H7 (cell line): ENCODE data around the gene UCKL1. TPM values are rescaled to one million over a fixed set of nuclear protein-coding genes. Genes with fewer than 3 reads are reported as not detected.

Experiments
- DNase-seq: peaks from one replicate; pipeline ENCODE4 v3.0.0; 2012
- H3K27me3 ChIP-seq: 2 replicates; pipeline ENCODE4 v1.6.0; 2011; ENCODE audit warnings: mild to moderate bottlenecking, low read length; ENCODE audit not compliant: control insufficient read depth, insufficient read depth
- H3K36me3 ChIP-seq: replicated peaks from 2 replicates; pipeline ENCODE4 v1.5.1; 2011; ENCODE audit warnings: low read length; ENCODE audit not compliant: control insufficient read depth, insufficient read depth
- H3K4me3 ChIP-seq: 2 replicates; pipeline ENCODE4 v1.5.1; 2011; ENCODE audit warnings: low read depth, mild to moderate bottlenecking, control low read depth, low read length, moderate library complexity; ENCODE audit not compliant: insufficient read depth
- total RNA-seq: library from RNA; depleted of rRNA; stranded (reverse); fragments of >200 nt; shearing (Covaris generic); gene quantifications from 2 replicates; pipeline ENCODE4 v1.2.3, GENCODE V29; 2014

UCKL1 gene
- total RNA-seq, 1 experiment from 2014 or later, result 21.8 TPM

DNA sequence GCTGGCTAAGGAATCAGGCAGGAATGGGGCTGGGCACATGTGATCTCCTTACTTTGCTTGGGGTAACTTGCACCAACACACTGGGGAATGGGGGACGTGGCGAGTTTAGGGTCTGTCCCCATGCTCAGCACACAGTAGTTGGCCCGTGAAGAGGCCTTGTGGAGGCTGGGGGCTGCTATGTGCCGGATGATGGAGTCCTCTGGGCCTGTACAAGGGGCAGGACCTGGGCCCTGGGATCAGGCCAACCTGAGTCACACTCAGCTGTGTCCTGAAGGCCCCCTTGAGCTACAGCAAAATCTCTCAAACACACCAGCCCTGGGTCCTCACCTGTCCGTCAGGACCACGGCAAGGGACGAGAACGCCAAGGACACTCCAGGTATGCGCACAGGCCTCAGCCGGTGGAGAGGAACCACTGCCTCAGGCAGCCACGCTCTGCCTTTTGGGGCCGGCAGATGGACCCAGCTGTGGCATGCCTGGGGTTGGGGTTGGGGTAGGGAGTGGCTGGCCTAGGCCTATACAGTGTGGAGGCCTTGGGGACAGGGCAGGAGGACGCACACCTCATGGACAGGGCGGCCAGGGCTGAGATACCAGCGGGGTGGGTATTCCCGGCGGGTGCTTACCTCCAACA lies 11.1 kb downstream of the UCKL1 start:
- Histone ChIP-seq H3K4me3 (no peak overlapping the region), H3K27me3 (no peaks in the 10 kb centered on the region), H3K36me3 (peaks cover 12% of the 10 kb centered on the region)
- DNase-seq, result no peak

GRCh38 chr20:63944078-63944941 lies 11.9 kb downstream of the UCKL1 start:
- peaks cover 12% of the 10 kb centered on the region for H3K36me3 ChIP-seq
- no peak for DNase-seq
- no peak overlapping the region for H3K4me3 ChIP-seq
- H3K27me3 ChIP-seq, result no peaks in the 10 kb centered on the region

DNA sequence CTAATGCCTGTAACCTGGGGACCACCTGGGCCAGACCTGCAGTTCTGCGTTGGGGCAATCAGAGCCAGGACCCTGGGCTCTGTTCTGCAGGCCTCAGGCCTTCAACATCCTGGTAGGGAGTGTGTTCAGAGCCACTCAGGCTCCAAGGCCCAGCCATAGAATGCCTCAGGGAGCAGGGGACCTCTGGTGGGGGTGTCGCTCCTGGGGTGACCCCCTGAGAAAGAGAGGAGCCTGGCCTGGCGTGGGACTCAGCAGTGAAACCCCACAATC lies 12.5 kb downstream of the UCKL1 start:
- H3K36me3 ChIP-seq, result peaks cover 12% of the 10 kb centered on the region
- no peaks in the 10 kb centered on the region for H3K27me3 ChIP-seq
- H3K4me3 ChIP-seq, result no peak overlapping the region
- no peak for DNase-seq

GRCh38 chr20:63942969-63943807 lies 13.0 kb downstream of the UCKL1 start:
- no peaks in the 10 kb centered on the region for H3K27me3 ChIP-seq
- H3K4me3 ChIP-seq, result no peak overlapping the region
- H3K36me3 ChIP-seq, result peaks cover 12% of the 10 kb centered on the region
- DNase-seq, result no peak

DNA sequence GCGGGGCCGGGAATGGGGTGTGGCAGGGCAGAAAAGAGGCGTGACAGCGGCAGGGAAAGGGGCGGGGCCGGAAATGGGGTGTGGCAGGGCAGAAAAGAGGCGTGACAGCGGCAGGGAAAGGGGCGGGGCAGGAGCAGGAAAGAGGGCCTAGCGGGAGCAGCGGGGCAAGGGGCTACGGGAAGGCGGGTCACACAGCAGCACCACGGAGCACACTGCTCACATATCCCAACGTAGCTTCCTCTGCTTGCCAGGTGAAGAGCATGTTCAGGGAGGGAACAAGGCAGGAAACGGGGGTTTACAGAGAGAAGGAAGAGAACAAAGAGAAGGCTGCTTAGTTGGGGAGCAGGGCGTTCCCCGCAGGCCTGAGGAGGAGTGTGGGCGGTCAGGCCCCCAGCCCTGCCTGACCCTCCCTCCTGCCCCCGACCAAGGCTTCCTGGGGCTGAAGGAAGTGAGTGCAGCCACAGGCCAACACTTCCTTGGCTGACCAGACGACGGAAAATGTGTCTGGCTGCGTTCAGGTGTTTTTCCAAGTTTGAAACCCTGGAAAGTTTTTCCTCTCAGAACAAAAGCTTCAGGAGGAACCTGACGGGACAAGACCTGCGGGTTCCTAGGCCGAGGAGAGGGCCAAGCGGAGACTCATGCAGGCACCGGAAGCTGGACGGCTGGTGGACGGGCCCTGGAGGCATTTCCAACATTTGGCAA lies 13.8 kb downstream of the UCKL1 start:
- H3K27me3 ChIP-seq, result no peaks in the 10 kb centered on the region
- DNase-seq, result peak; percentile 98
- H3K36me3 ChIP-seq, result peaks cover 12% of the 10 kb centered on the region
- peak overlapping the region; percentile 21 for H3K4me3 ChIP-seq

DNA sequence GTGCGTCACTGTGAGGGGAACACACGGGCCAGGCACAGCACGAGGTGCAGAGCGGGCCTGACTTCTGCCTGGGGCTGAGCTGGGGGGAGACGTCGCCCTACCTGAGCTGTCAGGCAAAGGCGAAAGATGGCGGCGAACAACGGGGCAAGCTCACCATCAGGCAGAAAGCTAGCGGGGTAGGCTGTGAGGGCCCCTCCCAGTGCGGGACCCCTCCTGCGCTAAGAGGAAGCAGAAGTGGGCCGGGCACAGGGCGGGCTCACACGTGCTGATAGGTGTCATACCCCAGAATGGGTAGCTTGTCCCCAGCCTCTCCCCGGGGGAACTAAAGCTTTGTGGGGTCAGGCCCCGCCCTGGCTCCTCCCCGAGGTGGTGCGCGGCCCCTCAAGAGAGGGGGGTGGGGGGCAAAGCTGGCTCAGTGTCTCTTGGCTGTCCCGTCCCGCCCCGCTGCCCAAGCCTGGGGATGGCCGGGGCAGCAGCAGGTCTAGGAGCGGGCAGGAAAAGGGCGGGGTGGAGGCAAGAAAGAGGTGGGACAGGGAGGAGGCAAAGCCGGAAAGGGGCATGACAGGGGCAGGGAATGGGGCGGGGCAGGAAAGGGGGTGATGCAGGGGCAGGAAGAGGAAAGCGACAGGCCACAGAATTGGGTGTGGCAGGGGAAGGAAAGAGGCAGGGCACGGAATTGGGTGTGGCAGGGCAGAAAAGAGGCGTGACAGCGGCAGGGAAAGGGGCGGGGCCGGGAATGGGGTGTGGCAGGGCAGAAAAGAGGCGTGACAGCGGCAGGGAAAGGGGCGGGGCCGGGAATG lies 14.7 kb downstream of the UCKL1 start:
- peaks cover 12% of the 10 kb centered on the region for H3K36me3 ChIP-seq
- H3K4me3 ChIP-seq, result peak overlapping the region; percentile 55
- H3K27me3 ChIP-seq, result no peaks in the 10 kb centered on the region
- peak; percentile 97 for DNase-seq

DNA sequence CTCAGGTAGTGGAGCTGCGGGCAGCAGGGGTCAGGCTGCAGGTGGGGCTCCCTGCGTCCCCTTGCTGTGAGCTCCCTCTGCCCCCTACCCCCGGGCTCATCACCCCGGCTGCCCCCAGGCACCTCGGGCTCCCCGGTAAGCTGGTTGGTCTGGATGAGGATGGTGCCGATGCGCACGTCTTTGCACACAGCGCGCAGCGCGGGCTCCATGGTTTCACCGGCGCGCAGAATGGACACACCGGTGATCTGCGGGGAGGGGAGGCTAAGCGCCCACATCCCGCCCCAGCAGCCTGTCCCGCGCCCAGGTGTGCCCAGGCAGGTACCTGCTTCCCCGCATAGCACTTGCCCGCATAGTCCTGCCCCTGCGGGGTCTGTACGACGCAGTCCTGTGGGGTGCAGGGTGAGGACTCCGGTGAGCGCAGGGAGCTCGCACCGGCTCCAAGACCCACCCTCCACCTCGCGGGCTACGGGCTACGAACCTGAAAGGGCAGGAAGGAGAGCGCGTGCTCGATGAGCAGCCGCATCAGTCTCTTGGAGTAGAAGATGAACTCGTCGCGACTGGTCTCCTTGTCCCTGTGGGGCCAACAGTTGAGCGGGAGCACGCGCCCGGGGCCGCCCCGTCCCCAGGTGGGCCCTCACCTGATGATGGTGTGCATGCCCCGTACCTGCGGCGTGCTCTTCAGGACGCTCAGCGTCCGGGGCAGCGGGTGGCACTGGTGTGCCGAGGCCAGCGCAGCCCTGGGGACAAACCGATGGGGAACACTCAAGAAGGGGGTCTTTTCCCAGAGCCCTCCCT lies 15.5 kb downstream of the UCKL1 start:
- DNase-seq, result no peak
- peak overlapping the region; percentile 55 for H3K4me3 ChIP-seq

GRCh38 chr20:63940071-63940471 lies 16.1 kb downstream of the UCKL1 start:
- Histone ChIP-seq H3K27me3 (no peaks in the 10 kb centered on the region), H3K4me3 (peak overlapping the region; percentile 55; the same call in 1 of the 2 replicates), H3K36me3 (peaks cover 8% of the 10 kb centered on the region)
- no peak for DNase-seq

More for the DNA sequence above, 15.5 kb downstream of the UCKL1 start:
- Histone ChIP-seq H3K36me3 (peaks cover 12% of the 10 kb centered on the region), H3K27me3 (no peaks in the 10 kb centered on the region)

DNA sequence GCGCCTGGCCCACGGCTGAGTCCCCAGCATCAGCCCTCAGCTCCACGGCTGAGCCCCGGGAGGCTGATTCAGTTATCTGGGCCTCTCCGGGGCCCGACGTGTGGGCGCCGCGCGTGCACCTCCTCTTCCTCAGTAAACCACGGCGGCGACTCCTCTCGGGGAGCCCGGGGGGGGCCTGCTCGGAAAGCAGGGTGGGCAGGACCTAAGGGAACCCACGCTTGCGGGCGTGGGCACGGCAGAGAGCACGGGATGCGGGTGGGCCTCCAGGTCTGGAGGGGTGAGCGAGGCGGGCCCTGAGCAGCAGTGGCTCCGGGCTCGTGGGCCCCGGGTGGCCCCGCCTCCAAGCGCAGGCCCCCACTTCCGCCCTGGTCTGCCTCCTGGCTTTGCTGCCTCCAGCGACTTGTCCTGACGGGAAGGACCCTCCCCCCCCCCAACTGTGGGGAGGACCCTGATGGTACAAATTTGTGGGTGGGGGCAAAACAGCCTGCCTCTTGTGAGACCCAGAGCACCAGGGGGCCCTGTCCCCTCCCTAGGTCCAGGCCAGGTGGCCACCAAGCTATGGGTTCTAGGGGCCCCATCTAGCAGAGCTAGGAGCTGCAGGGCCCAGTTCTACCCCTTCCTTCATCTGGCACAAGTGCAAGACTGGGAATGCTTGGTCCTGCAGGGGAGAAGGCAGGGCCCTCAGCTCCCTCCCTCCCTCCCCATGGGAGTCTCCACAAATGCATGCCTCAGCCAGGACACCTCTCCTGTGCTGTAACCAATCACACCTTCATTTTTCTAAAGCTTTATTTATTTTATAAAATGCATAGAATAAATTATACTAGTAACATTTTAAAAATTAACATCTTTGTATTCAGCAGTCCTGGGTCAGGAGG lies 16.9 kb downstream of the UCKL1 start:
- Histone ChIP-seq H3K4me3 (peak overlapping the region; percentile 72), H3K36me3 (peaks cover 7% of the 10 kb centered on the region), H3K27me3 (no peaks in the 10 kb centered on the region)
- DNase-seq, result peak; percentile 84

DNA sequence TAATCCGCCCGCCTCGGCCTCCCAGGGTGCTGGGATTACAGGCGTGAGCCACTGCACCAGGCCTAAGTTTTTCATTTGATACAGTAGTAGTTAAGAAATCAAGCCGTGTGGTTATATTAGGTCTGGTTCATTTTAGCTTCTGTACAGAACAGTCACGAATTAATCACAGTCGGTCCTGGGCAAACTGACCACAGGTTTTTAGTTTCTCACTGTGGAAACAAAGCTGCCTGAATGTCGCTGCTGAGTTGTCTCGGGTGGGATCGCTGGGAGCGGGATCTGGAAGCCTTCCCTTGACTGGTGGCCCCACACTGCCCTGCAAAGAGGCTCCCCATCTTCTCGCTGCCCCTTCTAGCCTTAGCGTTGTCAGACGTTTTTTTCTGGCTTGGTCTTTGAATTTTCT lies 18.6 kb downstream of the UCKL1 start:
- no peaks in the 10 kb centered on the region for H3K36me3 ChIP-seq
- DNase-seq, result no peak
- H3K4me3 ChIP-seq, result no peak overlapping the region
- H3K27me3 ChIP-seq, result no peaks in the 10 kb centered on the region

- H3K4me3 ChIP-seq, result no peak overlapping the region
- peaks cover 3% of the 10 kb centered on the region for H3K36me3 ChIP-seq
- H3K27me3 ChIP-seq, result no peaks in the 10 kb centered on the region
- no peak for DNase-seq
These were observed 20.8 kb downstream of the UCKL1 start for GRCh38 chr20:63935447-63935846.

DNA sequence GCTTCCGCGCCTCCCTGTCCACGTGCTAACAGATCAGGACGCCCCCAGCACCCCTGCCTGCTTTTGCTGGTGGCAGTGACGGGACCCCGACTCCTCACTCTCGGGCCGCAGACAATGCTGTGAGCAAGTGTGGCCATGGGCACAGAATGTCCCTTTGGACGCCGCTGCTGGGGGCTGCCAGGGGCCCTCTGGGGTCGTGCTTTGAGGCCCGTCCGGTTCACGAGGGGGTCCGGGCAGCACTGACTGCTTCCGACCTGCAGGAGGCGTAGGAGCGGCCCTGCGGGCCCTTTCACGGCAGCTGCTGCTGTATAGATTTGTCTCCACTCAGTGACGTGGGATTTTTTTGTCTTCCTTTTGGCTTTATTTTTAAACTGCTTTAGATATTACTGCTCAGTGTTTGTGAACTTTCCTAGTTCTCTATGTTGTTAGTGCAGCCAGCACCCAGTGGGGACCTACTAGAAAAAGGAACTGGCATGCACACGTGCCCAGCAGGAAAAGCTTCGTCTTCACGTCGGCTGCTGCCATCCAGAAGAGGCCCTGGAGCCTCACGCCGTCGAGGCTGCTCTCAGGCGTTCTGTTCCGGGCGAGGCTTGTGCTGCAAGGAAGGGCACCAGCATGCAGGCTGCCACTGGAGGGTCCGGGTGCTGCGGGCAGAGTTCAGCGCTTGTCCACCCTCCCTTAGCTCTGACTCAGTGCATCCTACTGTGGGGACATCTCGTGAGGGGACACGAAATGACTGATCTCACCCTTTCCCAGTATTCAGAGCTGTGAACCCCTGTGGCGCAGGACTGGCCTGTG lies 21.7 kb downstream of the UCKL1 start:
- Histone ChIP-seq H3K27me3 (no peaks in the 10 kb centered on the region), H3K4me3 (no peak overlapping the region), H3K36me3 (peaks cover 7% of the 10 kb centered on the region)
- peak; percentile 92 for DNase-seq
